WTC11 (cell line): Measurements from ENCODE around the gene ZDHHC11B.
"Not testable (repeated sequence)": the region's sequence is repeated elsewhere in the genome, so short reads cannot be mapped to it uniquely, and the experiment has no call there.

Source experiments
- CREM ChIP-seq: sonication (generic); formaldehyde crosslinking; IDR thresholded peaks from 2 replicates; pipeline ENCODE4 v1.8.1; 2022; ENCODE audit warnings: mild to moderate bottlenecking, missing genetic modification reagents, moderate library complexity
- IRF2 ChIP-seq: sonication (generic); formaldehyde crosslinking; IDR thresholded peaks from 2 replicates; pipeline ENCODE4 v1.8.0; 2022; ENCODE audit warnings: low read depth, missing genetic modification reagents, borderline replicate concordance
- NR3C1 ChIP-seq: sonication (generic); formaldehyde crosslinking; conservative IDR thresholded peaks from 2 replicates; pipeline ENCODE4 v1.8.1; 2023; ENCODE audit warnings: low read depth, mild to moderate bottlenecking, missing genetic modification reagents
- TF ChIP-seq, protein P1 (sequence below): fragments of 200-600 bp; IDR thresholded peaks from 2 replicates; pipeline ENCODE4 v1.8.0; 2022; ENCODE audit warnings: antibody characterized with exemption

DNA sequence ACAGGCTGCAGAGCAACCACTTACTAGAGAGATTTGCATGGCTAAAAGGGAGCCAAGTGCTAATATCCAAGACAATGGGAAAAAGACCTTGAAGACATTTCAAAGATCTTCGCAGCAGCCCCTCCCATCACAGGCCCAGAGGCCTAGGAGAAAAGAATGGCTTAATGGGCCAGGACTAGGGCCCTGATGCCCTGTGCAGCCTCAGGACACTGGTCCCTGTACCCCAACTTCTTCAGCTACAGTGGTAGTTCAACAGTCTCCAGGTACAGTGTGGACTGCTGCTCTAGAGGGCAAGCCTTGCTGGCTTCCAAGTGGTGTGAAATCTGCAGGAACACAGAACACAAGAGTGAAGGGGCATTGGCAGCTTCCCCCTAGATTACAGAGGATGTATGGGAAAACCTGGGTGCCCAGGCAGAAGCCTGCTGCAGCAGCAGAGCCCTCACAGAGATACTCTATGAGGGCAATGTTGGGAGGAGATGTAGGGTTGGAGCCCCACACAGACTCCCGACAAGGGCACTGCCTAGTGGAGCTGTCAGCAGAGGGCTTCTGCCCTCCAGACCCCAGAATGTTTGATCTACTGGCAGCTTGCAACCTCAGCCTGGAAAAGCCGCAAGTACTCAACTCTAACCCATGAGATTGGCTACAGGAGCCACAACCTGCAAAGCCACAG, 75.5 kb downstream of the ZDHHC11B start:
- TF ChIP-seq, protein P1, sequence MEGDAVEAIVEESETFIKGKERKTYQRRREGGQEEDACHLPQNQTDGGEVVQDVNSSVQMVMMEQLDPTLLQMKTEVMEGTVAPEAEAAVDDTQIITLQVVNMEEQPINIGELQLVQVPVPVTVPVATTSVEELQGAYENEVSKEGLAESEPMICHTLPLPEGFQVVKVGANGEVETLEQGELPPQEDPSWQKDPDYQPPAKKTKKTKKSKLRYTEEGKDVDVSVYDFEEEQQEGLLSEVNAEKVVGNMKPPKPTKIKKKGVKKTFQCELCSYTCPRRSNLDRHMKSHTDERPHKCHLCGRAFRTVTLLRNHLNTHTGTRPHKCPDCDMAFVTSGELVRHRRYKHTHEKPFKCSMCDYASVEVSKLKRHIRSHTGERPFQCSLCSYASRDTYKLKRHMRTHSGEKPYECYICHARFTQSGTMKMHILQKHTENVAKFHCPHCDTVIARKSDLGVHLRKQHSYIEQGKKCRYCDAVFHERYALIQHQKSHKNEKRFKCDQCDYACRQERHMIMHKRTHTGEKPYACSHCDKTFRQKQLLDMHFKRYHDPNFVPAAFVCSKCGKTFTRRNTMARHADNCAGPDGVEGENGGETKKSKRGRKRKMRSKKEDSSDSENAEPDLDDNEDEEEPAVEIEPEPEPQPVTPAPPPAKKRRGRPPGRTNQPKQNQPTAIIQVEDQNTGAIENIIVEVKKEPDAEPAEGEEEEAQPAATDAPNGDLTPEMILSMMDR, result not testable (repeated sequence)
- TF ChIP-seq IRF2 (CRISPR knock-in tag); CREM; NR3C1 (CRISPR knock-in tag): not testable (repeated sequence)
